Brain microvascular endothelial cell (primary cell): Measurements from ENCODE around the gene MT1X.

Source experiments
- DNase-seq: peaks from one replicate; pipeline ENCODE4 v3.0.0-alpha.2; 2020
- H3K27ac ChIP-seq: fragments of 250-450 bp; sonication (Bioruptor Pico); 2 replicates; pipeline ENCODE4 v1.5.1; 2020; ENCODE audit warnings: mild to moderate bottlenecking, moderate library complexity
- H3K27me3 ChIP-seq: fragments of 250-450 bp; sonication (Bioruptor Pico); replicated peaks from 2 replicates; pipeline ENCODE4 v1.5.1; 2020; ENCODE audit warnings: mild to moderate bottlenecking
- H3K36me3 ChIP-seq: fragments of 250-450 bp; sonication (Bioruptor Pico); replicated peaks from 2 replicates; pipeline ENCODE4 v1.5.1; 2020; ENCODE audit warnings: mild to moderate bottlenecking
- H3K4me3 ChIP-seq: 2 replicates; pipeline ENCODE4 v1.5.1; 2011; ENCODE audit warnings: low read depth, mild to moderate bottlenecking, control low read depth, low read length, moderate library complexity
- CTCF ChIP-seq: IDR thresholded peaks from 2 replicates; pipeline ENCODE4 v1.5.1; 2011; ENCODE audit warnings: low read depth, mild to moderate bottlenecking, moderate library complexity, low read length, control low read depth, inconsistent platforms; ENCODE audit errors: missing control alignments
- in situ Hi-C: cut with HindIII; loops from 2 replicates; pipeline ENCODE4 v1.10.0; 2017; ENCODE audit warnings: low sequenced_read_pairs, low pct_ligation_motif_present

The MT1X gene

GRCh38 chr16:56682703-56683397, 580 bp downstream of the MT1X start:
- Histone ChIP-seq H3K27ac (no peak overlapping the region), H3K4me3 (peak overlapping the region; percentile 68), H3K27me3 (no peaks in the 10 kb centered on the region)

GRCh38 chr16:56683424-56684172, 1.3 kb downstream of the MT1X start:
- Histone ChIP-seq H3K4me3 (peak overlapping the region; percentile 68), H3K27ac (no peak overlapping the region), H3K36me3 (no peaks in the 10 kb centered on the region), H3K27me3 (no peaks in the 10 kb centered on the region)
- in situ Hi-C loops, result no loop called here
- peak; percentile 36 for TF ChIP-seq CTCF
- DNase-seq, result no peak

More at GRCh38 chr16:56682703-56683397, 580 bp downstream of the MT1X start:
- in situ Hi-C loops, result no loop called here
- no peak for DNase-seq
- no peak for TF ChIP-seq CTCF
- no peaks in the 10 kb centered on the region for H3K36me3 ChIP-seq

- no peak for TF ChIP-seq CTCF
- no peak overlapping the region for H3K27ac ChIP-seq
- no peaks in the 10 kb centered on the region for H3K27me3 ChIP-seq
- H3K4me3 ChIP-seq, result no peak overlapping the region
- in situ Hi-C loops, result no loop called here
- no peaks in the 10 kb centered on the region for H3K36me3 ChIP-seq
- DNase-seq, result no peak
Measured at GRCh38 chr16:56684256-56684925, 2.1 kb downstream of the MT1X start.

GRCh38 chr16:56684926-56685590, 2.8 kb downstream of the MT1X start:
- Histone ChIP-seq H3K36me3 (no peaks in the 10 kb centered on the region), H3K27ac (no peak overlapping the region), H3K4me3 (no peak overlapping the region)

GRCh38 chr16:56686758-56687157, 4.5 kb downstream of the MT1X start:
- no peaks in the 10 kb centered on the region for H3K36me3 ChIP-seq
- no peak for TF ChIP-seq CTCF
- H3K27ac ChIP-seq, result no peak overlapping the region
- in situ Hi-C loops, result no loop called here
- DNase-seq, result no peak
- H3K27me3 ChIP-seq, result no peaks in the 10 kb centered on the region
- no peak overlapping the region for H3K4me3 ChIP-seq

More at GRCh38 chr16:56684926-56685590, 2.8 kb downstream of the MT1X start:
- no peak for DNase-seq
- no peak for TF ChIP-seq CTCF
- in situ Hi-C loops, result no loop called here
- H3K27me3 ChIP-seq, result no peaks in the 10 kb centered on the region
